ENCODE data around the gene UPK1B. TPM values are rescaled to one million over a fixed set of nuclear protein-coding genes. Genes with fewer than 3 reads are reported as not detected.

The UPK1B gene
- total RNA-seq, 1 donor from 2014 or later = not detected

- Histone ChIP-seq H3F3A (ENCODE audit: low read depth) (no peaks in the 10 kb centered on the region), H3K4me1 (no peaks in the 10 kb centered on the region), H3K79me2 (ENCODE audit: low read depth) (peaks cover 7% of the 10 kb centered on the region), H3K9me3 (ENCODE audit: low read depth) (no peaks in the 10 kb centered on the region), H3K4me2 (no peak overlapping the region), H4K20me1 (ENCODE audit: low read depth) (peaks cover 3% of the 10 kb centered on the region), H3K36me3 (peaks cover 24% of the 10 kb centered on the region), H2AFZ (replicated peaks) (no peak overlapping the region), H3K27ac (no peak overlapping the region), H3K4me3 (no peak overlapping the region), H3K9ac (no peak overlapping the region), H3K27me3 (no peaks in the 10 kb centered on the region)
- no peak for DNase-seq (ENCODE audit: low spot score)
- H3K4me1 Mint-ChIP-seq = no peaks in the 10 kb centered on the region
- H3K36me3 Mint-ChIP-seq = peaks cover 22% of the 10 kb centered on the region
- H3K4me3 Mint-ChIP-seq = no peak overlapping the region
- no peaks in the 10 kb centered on the region for H3K27me3 Mint-ChIP-seq (ENCODE audit: insufficient read depth, low read depth)
- no peak overlapping the region for H3K27ac Mint-ChIP-seq
- TF ChIP-seq EZH2phosphoT487 (IDR thresholded peaks at IDR 0.05) = no peak
- no peak for TF ChIP-seq EZH2 (IDR thresholded peaks at IDR 0.05)
- TF ChIP-seq, protein P1, sequence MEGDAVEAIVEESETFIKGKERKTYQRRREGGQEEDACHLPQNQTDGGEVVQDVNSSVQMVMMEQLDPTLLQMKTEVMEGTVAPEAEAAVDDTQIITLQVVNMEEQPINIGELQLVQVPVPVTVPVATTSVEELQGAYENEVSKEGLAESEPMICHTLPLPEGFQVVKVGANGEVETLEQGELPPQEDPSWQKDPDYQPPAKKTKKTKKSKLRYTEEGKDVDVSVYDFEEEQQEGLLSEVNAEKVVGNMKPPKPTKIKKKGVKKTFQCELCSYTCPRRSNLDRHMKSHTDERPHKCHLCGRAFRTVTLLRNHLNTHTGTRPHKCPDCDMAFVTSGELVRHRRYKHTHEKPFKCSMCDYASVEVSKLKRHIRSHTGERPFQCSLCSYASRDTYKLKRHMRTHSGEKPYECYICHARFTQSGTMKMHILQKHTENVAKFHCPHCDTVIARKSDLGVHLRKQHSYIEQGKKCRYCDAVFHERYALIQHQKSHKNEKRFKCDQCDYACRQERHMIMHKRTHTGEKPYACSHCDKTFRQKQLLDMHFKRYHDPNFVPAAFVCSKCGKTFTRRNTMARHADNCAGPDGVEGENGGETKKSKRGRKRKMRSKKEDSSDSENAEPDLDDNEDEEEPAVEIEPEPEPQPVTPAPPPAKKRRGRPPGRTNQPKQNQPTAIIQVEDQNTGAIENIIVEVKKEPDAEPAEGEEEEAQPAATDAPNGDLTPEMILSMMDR (IDR thresholded peaks at IDR 0.05) = no peak
- H3K9me3 Mint-ChIP-seq = no peaks in the 10 kb centered on the region
These were observed 53.9 kb downstream of the UPK1B start for GRCh38 chr3:119227070-119227850.

- no peak for DNase-seq (ENCODE audit: low spot score)
- Histone ChIP-seq H2AFZ (replicated peaks) (no peak overlapping the region), H3K36me3 (peaks cover 24% of the 10 kb centered on the region), H3K4me3 (no peak overlapping the region), H3F3A (ENCODE audit: low read depth) (no peaks in the 10 kb centered on the region), H4K20me1 (ENCODE audit: low read depth) (peaks cover 3% of the 10 kb centered on the region), H3K79me2 (ENCODE audit: low read depth) (peaks cover 7% of the 10 kb centered on the region), H3K27ac (no peak overlapping the region), H3K27me3 (no peaks in the 10 kb centered on the region), H3K4me2 (no peak overlapping the region), H3K9ac (no peak overlapping the region), H3K4me1 (no peaks in the 10 kb centered on the region), H3K9me3 (ENCODE audit: low read depth) (no peaks in the 10 kb centered on the region)
- Mint-ChIP-seq H3K4me1 (no peaks in the 10 kb centered on the region), H3K9me3 (no peaks in the 10 kb centered on the region), H3K27ac (no peak overlapping the region), H3K27me3 (ENCODE audit: insufficient read depth, low read depth) (no peaks in the 10 kb centered on the region), H3K4me3 (no peak overlapping the region), H3K36me3 (peaks cover 17% of the 10 kb centered on the region)
- TF ChIP-seq EZH2phosphoT487 (IDR thresholded peaks at IDR 0.05) = no peak
- TF ChIP-seq, protein P1 (IDR thresholded peaks at IDR 0.05) = no peak
These were observed 55.2 kb downstream of the UPK1B start for GRCh38 chr3:119228373-119229145.

GRCh38 chr3:119229190-119229589 is 55.8 kb downstream of the UPK1B start:
- H3K27ac Mint-ChIP-seq = no peak overlapping the region
- TF ChIP-seq EZH2phosphoT487 (IDR thresholded peaks at IDR 0.05) (no peak), EZH2 (IDR thresholded peaks at IDR 0.05) (no peak)
- TF ChIP-seq, protein P1 (IDR thresholded peaks at IDR 0.05) = no peak
- H4K20me1 ChIP-seq (ENCODE audit: low read depth) = peaks cover 3% of the 10 kb centered on the region
- H3K4me2 ChIP-seq = no peak overlapping the region
- H3K4me1 Mint-ChIP-seq = no peaks in the 10 kb centered on the region
- no peak overlapping the region for H3K4me3 ChIP-seq
- H3K79me2 ChIP-seq (ENCODE audit: low read depth) = peaks cover 7% of the 10 kb centered on the region
- no peaks in the 10 kb centered on the region for H3K27me3 Mint-ChIP-seq (ENCODE audit: insufficient read depth, low read depth)
- H3K36me3 ChIP-seq = peaks cover 21% of the 10 kb centered on the region
- no peak for DNase-seq (ENCODE audit: low spot score)
- H2AFZ ChIP-seq (replicated peaks) = no peak overlapping the region
- no peaks in the 10 kb centered on the region for H3K4me1 ChIP-seq
- no peak overlapping the region for H3K4me3 Mint-ChIP-seq
- no peak overlapping the region for H3K27ac ChIP-seq
- H3K9ac ChIP-seq = no peak overlapping the region
- no peaks in the 10 kb centered on the region for H3F3A ChIP-seq (ENCODE audit: low read depth)
- H3K9me3 ChIP-seq (ENCODE audit: low read depth) = no peaks in the 10 kb centered on the region
- H3K36me3 Mint-ChIP-seq = peaks cover 17% of the 10 kb centered on the region
- H3K9me3 Mint-ChIP-seq = no peaks in the 10 kb centered on the region
- H3K27me3 ChIP-seq = no peaks in the 10 kb centered on the region
